ENCODE results near the gene USP10.

The USP10 gene

DNA sequence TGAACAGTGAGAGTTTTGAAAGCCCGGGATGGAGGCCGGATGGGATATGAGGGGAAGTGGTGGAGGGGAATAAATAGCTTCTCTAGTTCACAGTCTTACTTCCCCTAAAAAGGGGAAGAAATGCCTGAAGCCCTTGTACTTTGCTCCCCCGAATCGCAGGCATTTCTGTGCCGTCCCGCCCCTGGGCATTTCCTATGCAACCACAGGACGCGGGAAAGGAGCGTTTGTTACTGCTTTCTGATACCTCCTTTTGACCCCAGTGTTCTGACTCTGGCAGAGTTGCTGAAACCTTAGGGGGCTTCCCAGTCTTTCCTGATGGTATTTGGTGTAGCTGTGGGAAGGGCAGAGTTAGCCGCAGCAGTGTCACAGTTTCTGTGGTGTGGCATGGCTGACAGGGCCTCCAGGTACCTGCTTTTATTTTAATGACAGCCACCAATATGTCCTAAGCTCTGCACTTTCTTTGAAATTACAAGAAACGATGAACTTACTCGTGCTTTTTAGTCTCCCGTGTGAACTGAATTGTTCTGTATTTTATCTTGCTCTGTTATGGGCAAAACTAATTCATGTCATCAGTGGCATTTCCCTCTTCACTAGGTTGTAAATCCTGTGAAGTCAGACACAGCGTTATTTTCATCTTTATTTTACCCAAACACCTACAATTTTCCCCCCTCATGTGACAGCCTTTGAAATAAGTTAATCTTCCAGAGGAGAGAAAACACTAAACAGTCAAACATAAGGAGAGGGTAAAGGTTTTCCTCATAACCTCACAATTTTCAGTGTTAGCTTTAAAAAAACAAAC lies 27.1 kb downstream of the USP10 start:
- ATAC-seq: no peak

DNA sequence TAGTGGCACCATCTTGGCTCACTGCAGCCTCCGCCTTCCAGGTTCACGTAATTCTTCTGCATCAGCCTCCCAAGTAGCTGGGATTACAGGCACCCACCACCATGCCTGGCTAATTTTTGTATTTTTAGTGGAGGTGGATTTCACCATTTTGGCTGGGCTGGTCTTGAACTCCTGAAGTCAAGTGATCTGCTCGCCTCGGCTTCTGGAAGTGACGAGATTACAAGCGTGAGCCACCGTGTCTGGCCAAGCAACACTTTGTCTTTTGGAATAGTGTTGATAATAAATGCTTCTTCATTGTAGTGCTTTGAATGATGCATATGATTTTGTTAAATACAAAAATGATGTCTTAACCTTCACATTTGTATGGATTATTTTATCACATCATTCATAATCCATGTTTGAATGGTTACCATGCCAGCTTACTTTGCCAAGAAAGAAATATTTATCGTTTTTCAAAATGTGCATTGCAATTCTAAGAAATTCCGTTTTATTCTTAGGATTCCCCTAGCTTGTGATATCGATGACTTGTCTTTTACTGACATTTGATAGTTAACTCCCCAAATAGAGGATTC lies 29.1 kb downstream of the USP10 start:
- no peak for ATAC-seq
- TF ChIP-seq, protein P1, sequence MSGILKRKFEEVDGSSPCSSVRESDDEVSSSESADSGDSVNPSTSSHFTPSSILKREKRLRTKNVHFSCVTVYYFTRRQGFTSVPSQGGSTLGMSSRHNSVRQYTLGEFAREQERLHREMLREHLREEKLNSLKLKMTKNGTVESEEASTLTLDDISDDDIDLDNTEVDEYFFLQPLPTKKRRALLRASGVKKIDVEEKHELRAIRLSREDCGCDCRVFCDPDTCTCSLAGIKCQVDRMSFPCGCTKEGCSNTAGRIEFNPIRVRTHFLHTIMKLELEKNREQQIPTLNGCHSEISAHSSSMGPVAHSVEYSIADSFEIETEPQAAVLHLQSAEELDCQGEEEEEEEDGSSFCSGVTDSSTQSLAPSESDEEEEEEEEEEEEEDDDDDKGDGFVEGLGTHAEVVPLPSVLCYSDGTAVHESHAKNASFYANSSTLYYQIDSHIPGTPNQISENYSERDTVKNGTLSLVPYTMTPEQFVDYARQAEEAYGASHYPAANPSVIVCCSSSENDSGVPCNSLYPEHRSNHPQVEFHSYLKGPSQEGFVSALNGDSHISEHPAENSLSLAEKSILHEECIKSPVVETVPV (CRISPR knock-in tag; IDR thresholded peaks at IDR 0.05): no peak
- TF ChIP-seq ZC3H10 (CRISPR knock-in tag; IDR thresholded peaks at IDR 0.05) (no peak), ZNF70 (CRISPR knock-in tag; IDR thresholded peaks at IDR 0.05) (no peak), ARNTL (CRISPR knock-in tag; IDR thresholded peaks at IDR 0.05; ENCODE audit: borderline replicate concordance, low read depth) (no peak), ZNF8 (CRISPR knock-in tag; IDR thresholded peaks at IDR 0.05) (no peak), BACH2 (CRISPR knock-in tag; IDR thresholded peaks at IDR 0.05; ENCODE audit: borderline replicate concordance) (no peak), OSR1 (CRISPR knock-in tag; IDR thresholded peaks at IDR 0.05) (no peak), ZNF565 (CRISPR knock-in tag; conservative IDR thresholded peaks at IDR 0.05; ENCODE audit: low read depth) (no peak), SNAI2 (CRISPR knock-in tag; IDR thresholded peaks at IDR 0.05) (no peak), ISL1 (CRISPR knock-in tag; IDR thresholded peaks at IDR 0.05) (no peak), PPARA (CRISPR knock-in tag; IDR thresholded peaks at IDR 0.05; ENCODE audit: borderline replicate concordance) (no peak)
- TF ChIP-seq, protein P2, sequence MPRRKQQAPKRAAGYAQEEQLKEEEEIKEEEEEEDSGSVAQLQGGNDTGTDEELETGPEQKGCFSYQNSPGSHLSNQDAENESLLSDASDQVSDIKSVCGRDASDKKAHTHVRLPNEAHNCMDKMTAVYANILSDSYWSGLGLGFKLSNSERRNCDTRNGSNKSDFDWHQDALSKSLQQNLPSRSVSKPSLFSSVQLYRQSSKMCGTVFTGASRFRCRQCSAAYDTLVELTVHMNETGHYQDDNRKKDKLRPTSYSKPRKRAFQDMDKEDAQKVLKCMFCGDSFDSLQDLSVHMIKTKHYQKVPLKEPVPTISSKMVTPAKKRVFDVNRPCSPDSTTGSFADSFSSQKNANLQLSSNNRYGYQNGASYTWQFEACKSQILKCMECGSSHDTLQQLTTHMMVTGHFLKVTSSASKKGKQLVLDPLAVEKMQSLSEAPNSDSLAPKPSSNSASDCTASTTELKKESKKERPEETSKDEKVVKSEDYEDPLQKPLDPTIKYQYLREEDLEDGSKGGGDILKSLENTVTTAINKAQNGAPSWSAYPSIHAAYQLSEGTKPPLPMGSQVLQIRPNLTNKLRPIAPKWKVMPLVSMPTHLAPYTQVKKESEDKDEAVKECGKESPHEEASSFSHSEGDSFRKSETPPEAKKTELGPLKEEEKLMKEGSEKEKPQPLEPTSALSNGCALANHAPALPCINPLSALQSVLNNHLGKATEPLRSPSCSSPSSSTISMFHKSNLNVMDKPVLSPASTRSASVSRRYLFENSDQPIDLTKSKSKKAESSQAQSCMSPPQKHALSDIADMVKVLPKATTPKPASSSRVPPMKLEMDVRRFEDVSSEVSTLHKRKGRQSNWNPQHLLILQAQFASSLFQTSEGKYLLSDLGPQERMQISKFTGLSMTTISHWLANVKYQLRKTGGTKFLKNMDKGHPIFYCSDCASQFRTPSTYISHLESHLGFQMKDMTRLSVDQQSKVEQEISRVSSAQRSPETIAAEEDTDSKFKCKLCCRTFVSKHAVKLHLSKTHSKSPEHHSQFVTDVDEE (CRISPR knock-in tag; IDR thresholded peaks at IDR 0.05): no peak

More for the DNA sequence above, 27.1 kb downstream of the USP10 start:
- TF ChIP-seq TOX (CRISPR knock-in tag; IDR thresholded peaks at IDR 0.05; ENCODE audit: borderline replicate concordance) (no peak), TCF4 (CRISPR knock-in tag; IDR thresholded peaks at IDR 0.05; ENCODE audit: borderline replicate concordance) (no peak), ZFP3 (CRISPR knock-in tag; IDR thresholded peaks at IDR 0.05) (no peak), RARB (CRISPR knock-in tag; IDR thresholded peaks at IDR 0.05) (no peak), ISL1 (CRISPR knock-in tag; IDR thresholded peaks at IDR 0.05) (no peak), OSR1 (CRISPR knock-in tag; IDR thresholded peaks at IDR 0.05) (no peak), ZNF8 (CRISPR knock-in tag; IDR thresholded peaks at IDR 0.05) (no peak), PPARA (CRISPR knock-in tag; IDR thresholded peaks at IDR 0.05; ENCODE audit: borderline replicate concordance) (no peak), ARNTL (CRISPR knock-in tag; IDR thresholded peaks at IDR 0.05; ENCODE audit: borderline replicate concordance, low read depth) (no peak), GLIS3 (CRISPR knock-in tag; IDR thresholded peaks at IDR 0.05) (no peak), ZC3H10 (CRISPR knock-in tag; IDR thresholded peaks at IDR 0.05) (no peak), ESRRG (CRISPR knock-in tag; IDR thresholded peaks at IDR 0.05) (no peak), BACH2 (CRISPR knock-in tag; IDR thresholded peaks at IDR 0.05; ENCODE audit: borderline replicate concordance) (no peak), ZNF565 (CRISPR knock-in tag; conservative IDR thresholded peaks at IDR 0.05; ENCODE audit: low read depth) (no peak)
- TF ChIP-seq, protein P3, sequence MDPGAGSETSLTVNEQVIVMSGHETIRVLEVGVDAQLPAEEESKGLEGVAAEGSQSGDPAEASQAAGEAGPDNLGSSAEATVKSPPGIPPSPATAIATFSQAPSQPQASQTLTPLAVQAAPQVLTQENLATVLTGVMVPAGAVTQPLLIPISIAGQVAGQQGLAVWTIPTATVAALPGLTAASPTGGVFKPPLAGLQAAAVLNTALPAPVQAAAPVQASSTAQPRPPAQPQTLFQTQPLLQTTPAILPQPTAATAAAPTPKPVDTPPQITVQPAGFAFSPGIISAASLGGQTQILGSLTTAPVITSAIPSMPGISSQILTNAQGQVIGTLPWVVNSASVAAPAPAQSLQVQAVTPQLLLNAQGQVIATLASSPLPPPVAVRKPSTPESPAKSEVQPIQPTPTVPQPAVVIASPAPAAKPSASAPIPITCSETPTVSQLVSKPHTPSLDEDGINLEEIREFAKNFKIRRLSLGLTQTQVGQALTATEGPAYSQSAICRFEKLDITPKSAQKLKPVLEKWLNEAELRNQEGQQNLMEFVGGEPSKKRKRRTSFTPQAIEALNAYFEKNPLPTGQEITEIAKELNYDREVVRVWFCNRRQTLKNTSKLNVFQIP (CRISPR knock-in tag; IDR thresholded peaks at IDR 0.05; ENCODE audit: borderline replicate concordance, low read depth): no peak
- TF ChIP-seq, protein P4, sequence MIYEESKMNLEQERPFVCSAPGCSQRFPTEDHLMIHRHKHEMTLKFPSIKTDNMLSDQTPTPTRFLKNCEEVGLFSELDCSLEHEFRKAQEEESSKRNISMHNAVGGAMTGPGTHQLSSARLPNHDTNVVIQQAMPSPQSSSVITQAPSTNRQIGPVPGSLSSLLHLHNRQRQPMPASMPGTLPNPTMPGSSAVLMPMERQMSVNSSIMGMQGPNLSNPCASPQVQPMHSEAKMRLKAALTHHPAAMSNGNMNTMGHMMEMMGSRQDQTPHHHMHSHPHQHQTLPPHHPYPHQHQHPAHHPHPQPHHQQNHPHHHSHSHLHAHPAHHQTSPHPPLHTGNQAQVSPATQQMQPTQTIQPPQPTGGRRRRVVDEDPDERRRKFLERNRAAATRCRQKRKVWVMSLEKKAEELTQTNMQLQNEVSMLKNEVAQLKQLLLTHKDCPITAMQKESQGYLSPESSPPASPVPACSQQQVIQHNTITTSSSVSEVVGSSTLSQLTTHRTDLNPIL (CRISPR knock-in tag; IDR thresholded peaks at IDR 0.05; ENCODE audit: low read depth): no peak

DNA sequence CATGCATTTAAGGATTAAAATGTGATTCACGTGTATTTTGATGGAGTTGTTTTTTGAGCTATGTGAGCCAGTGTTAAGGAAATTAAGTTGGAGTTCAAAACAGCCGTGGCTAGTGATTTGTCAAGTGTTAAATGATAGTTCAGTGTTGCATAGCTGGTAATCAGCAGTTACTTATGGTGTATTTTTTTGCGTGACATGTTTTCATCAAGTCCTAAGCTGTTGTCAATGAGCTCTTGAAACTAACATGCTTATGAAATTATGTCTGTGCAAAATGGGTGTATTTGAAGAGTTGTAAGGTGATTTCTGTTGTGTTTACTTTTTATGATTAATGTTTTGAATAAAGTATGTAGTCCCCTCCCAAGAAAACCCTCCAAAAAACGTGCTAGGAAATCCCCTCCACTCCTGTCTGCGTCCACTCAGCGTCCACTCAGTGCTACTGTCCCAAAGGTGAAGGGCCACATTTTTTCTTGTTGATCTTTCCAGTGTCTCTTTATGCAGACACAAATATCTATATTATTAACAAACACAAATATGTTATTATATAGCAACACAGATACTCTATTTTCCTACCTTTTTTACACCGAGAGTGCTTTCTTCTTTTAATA lies 30.0 kb downstream of the USP10 start:
- ATAC-seq: no peak
- TF ChIP-seq PPARA (CRISPR knock-in tag; IDR thresholded peaks at IDR 0.05; ENCODE audit: borderline replicate concordance) (no peak), GLIS3 (CRISPR knock-in tag; IDR thresholded peaks at IDR 0.05) (no peak), ZC3H10 (CRISPR knock-in tag; IDR thresholded peaks at IDR 0.05) (no peak), ZFP3 (CRISPR knock-in tag; IDR thresholded peaks at IDR 0.05) (no peak), OSR1 (CRISPR knock-in tag; IDR thresholded peaks at IDR 0.05) (no peak), ESRRG (CRISPR knock-in tag; IDR thresholded peaks at IDR 0.05) (no peak), RARB (CRISPR knock-in tag; IDR thresholded peaks at IDR 0.05) (no peak), BACH2 (CRISPR knock-in tag; IDR thresholded peaks at IDR 0.05; ENCODE audit: borderline replicate concordance) (no peak), ARNTL (CRISPR knock-in tag; IDR thresholded peaks at IDR 0.05; ENCODE audit: borderline replicate concordance, low read depth) (no peak), ISL1 (CRISPR knock-in tag; IDR thresholded peaks at IDR 0.05) (no peak), ZNF565 (CRISPR knock-in tag; conservative IDR thresholded peaks at IDR 0.05; ENCODE audit: low read depth) (no peak), TCF4 (CRISPR knock-in tag; IDR thresholded peaks at IDR 0.05; ENCODE audit: borderline replicate concordance) (no peak), ZNF8 (CRISPR knock-in tag; IDR thresholded peaks at IDR 0.05) (no peak)
- TF ChIP-seq, protein P3 (CRISPR knock-in tag; IDR thresholded peaks at IDR 0.05; ENCODE audit: borderline replicate concordance, low read depth): no peak
- TF ChIP-seq, protein P4 (CRISPR knock-in tag; IDR thresholded peaks at IDR 0.05; ENCODE audit: low read depth): no peak
- TF ChIP-seq, protein P1 (CRISPR knock-in tag; IDR thresholded peaks at IDR 0.05): no peak

Measured in SK-N-SH treated with all-trans-retinoic acid at 6 μM for 48 hours (cell line).